ENCODE data around the gene EYS. TPM values are rescaled to one million over a fixed set of nuclear protein-coding genes. Genes with fewer than 3 reads are reported as not detected.

EYS gene
- total and polyA plus RNA-seq, 2 of the 13 experiments (the other 11 are each of a cell fraction or from before 2014, with no cell fraction given) = 0.04 to 0.07 TPM

DNA sequence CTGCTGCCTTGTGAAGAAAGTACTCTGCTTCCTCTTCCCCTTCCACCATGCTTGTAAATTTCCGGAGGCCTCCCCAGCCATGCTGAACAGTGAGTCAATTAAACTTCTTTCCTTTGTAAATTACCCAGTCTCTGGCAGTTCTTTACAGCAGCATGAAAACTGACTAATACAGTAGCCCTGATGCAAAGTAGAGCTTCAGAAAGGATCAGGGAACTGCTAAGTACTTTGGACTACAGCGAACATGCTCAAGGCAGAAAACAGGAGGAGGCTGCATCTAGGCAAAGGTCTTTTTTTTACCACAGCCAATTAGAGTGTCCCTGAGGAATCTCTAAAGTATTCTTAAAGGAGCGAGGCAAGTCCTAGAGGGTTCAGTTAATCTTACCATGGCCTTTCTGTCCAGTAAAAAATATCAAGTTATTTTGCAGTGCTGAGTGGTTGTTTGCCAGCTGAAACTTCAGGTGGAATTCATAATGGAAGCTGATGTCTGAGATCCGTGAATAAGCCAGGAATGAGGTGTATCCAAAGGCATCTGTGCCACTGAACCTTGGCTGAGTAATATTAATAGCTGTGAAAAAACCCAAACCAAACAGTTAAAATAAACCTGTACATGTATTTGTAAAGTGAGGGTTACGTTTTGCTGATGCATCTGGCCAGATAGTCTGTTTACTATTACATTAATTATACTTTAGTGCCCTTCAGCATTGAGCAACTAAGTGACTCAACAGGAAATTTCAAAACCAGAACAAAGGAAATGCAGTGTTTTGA lies 1901.0 kb downstream of the EYS start (continued):
- peak; percentile 95 for TF ChIP-seq ARID5B (CRISPR knock-in tag; IDR thresholded peaks at IDR 0.05)
- TF ChIP-seq PHF5A (CRISPR knock-in tag; IDR thresholded peaks at IDR 0.05; ENCODE audit: low read depth, unreplicated experiment) = no peak
- no peak for TF ChIP-seq ZNF563 (CRISPR knock-in tag; IDR thresholded peaks at IDR 0.05)
- no peak for TF ChIP-seq ZNF850 (CRISPR knock-in tag; conservative IDR thresholded peaks at IDR 0.05)
- TF ChIP-seq YEATS4 (CRISPR knock-in tag; IDR thresholded peaks at IDR 0.05; ENCODE audit: borderline replicate concordance) = 0 out of 2 replicates have a peak, but pooled peaks have one; percentile 23
- no peak for TF ChIP-seq CBX1 (IDR thresholded peaks at IDR 0.05; ENCODE audit: low read depth)
- no peak for TF ChIP-seq ZKSCAN5 (CRISPR knock-in tag; IDR thresholded peaks at IDR 0.05)
- no peak for TF ChIP-seq SRY (CRISPR knock-in tag; IDR thresholded peaks at IDR 0.05)
- TF ChIP-seq ZNF672 (CRISPR knock-in tag; IDR thresholded peaks at IDR 0.05) = no peak
- no peak for TF ChIP-seq SIX4 (CRISPR knock-in tag; IDR thresholded peaks at IDR 0.05)
- peak; percentile 64; the same call in 1 of the 2 replicates for TF ChIP-seq NR2C2 (CRISPR knock-in tag; IDR thresholded peaks at IDR 0.05; ENCODE audit: borderline replicate concordance)
- TF ChIP-seq TOPORS (CRISPR knock-in tag; IDR thresholded peaks at IDR 0.05) = no peak
- peak; percentile 51; the same call in 1 of the 2 replicates for TF ChIP-seq ZSCAN29 (CRISPR knock-in tag; conservative IDR thresholded peaks at IDR 0.05)
- TF ChIP-seq, protein P1, sequence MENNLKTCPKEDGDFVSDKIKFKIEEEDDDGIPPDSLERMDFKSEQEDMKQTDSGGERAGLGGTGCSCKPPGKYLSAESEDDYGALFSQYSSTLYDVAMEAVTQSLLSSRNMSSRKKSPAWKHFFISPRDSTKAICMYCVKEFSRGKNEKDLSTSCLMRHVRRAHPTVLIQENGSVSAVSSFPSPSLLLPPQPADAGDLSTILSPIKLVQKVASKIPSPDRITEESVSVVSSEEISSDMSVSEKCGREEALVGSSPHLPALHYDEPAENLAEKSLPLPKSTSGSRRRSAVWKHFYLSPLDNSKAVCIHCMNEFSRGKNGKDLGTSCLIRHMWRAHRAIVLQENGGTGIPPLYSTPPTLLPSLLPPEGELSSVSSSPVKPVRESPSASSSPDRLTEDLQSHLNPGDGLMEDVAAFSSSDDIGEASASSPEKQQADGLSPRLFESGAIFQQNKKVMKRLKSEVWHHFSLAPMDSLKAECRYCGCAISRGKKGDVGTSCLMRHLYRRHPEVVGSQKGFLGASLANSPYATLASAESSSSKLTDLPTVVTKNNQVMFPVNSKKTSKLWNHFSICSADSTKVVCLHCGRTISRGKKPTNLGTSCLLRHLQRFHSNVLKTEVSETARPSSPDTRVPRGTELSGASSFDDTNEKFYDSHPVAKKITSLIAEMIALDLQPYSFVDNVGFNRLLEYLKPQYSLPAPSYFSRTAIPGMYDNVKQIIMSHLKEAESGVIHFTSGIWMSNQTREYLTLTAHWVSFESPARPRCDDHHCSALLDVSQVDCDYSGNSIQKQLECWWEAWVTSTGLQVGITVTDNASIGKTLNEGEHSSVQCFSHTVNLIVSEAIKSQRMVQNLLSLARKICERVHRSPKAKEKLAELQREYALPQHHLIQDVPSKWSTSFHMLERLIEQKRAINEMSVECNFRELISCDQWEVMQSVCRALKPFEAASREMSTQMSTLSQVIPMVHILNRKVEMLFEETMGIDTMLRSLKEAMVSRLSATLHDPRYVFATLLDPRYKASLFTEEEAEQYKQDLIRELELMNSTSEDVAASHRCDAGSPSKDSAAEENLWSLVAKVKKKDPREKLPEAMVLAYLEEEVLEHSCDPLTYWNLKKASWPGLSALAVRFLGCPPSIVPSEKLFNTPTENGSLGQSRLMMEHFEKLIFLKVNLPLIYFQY (CRISPR knock-in tag; IDR thresholded peaks at IDR 0.05; ENCODE audit: borderline replicate concordance) = no peak
- TF ChIP-seq CREB3 (CRISPR knock-in tag; IDR thresholded peaks at IDR 0.05) = no peak
- no peak; the same call in 1 of the 2 replicates for TF ChIP-seq NR2F6 (IDR thresholded peaks at IDR 0.05)
- peak; percentile 40; the same call in 1 of the 2 replicates for TF ChIP-seq NR2F6 (CRISPR knock-in tag; IDR thresholded peaks at IDR 0.05)
- TF ChIP-seq YEATS2 (CRISPR knock-in tag; IDR thresholded peaks at IDR 0.05; ENCODE audit: borderline replicate concordance) = peak; percentile 15; the same call in 1 of the 2 replicates
- TF ChIP-seq ERF (CRISPR knock-in tag; IDR thresholded peaks at IDR 0.05) = 0 out of 2 replicates have a peak, but pooled peaks have one; percentile 21
- TF ChIP-seq ZBTB25 (CRISPR knock-in tag; IDR thresholded peaks at IDR 0.05) = peak; percentile 77; the same call in 1 of the 2 replicates
- TF ChIP-seq SNRNP70 (IDR thresholded peaks at IDR 0.05; ENCODE audit: low read depth, low read length) = no peak

Data from HepG2 (cell line).